Endothelial cell of umbilical vein (primary cell): ENCODE results near the gene CHD9NB. TPM values are rescaled to one million over a fixed set of nuclear protein-coding genes. Genes with fewer than 3 reads are reported as not detected.
"Not testable (repeated sequence)": the region's sequence is repeated elsewhere in the genome, so short reads cannot be mapped to it uniquely, and the experiment has no call there.

Experiments
- BruUV-seq: library from RNA; stranded (reverse); fragments of 400-500 nt; replicated peaks from 2 replicates; lab custom pipeline; 2021; lab: Mats Ljungman, UMichigan
- CTCF ChIA-PET: fragments of 300-600, 350-600 bp; sonication (Branson Sonifier 250); formaldehyde crosslinking; loops from one replicate; lab custom pipeline; 2021; ENCODE audit warnings: antibody characterized with exemption, inconsistent platforms; lab: Charles Lee
- POLR2A ChIA-PET: fragments of 300-600, 350-600 bp; sonication (Branson Sonifier 250); formaldehyde crosslinking; loops from one replicate; lab custom pipeline; 2021; ENCODE audit warnings: antibody characterized with exemption, inconsistent platforms; lab: Charles Lee
- DNase-seq: peaks from one replicate; pipeline ENCODE4 v3.0.0-alpha.2; 2011; ENCODE audit warnings: low read depth, low spot score
- FAIRE-seq: peaks from 2 replicates; lab custom pipeline; 2011; peaks lifted over from hg19 to GRCh38; lab: Jason Lieb, UNC
- H2AFZ ChIP-seq: 2 replicates; pipeline ENCODE4 v1.6.0; 2012; ENCODE audit warnings: low read depth, low read length, control low read depth, inconsistent platforms
- H3K27ac ChIP-seq: 2 replicates; pipeline ENCODE4 v1.5.1; 2011; ENCODE audit warnings: low read depth, mild to moderate bottlenecking, control low read depth, low read length, moderate library complexity; ENCODE audit not compliant: insufficient read depth
- H3K27me3 ChIP-seq, 2 experiments: 2 replicates each; pipeline versions ENCODE4 v1.6.0 to v1.6.1; 2011; ENCODE audit warnings: low read length in 2 of 2, mixed read lengths in 1 of 2; ENCODE audit not compliant: control insufficient read depth in 2 of 2, insufficient read depth in 2 of 2
- H3K36me3 ChIP-seq, 2 experiments: 2 replicates in 1 of 2; 3 replicates in 1 of 2; pipeline ENCODE4 v1.5.1; 2011; ENCODE audit warnings: low read length in 2 of 2, mild to moderate bottlenecking in 1 of 2, moderate library complexity in 1 of 2; ENCODE audit not compliant: control insufficient read depth in 2 of 2, insufficient read depth in 2 of 2; ENCODE audit errors: extremely low read depth in 1 of 2
- H3K4me1 ChIP-seq: 3 replicates; pipeline ENCODE4 v1.5.1; 2011; ENCODE audit warnings: mild to moderate bottlenecking, low read length; ENCODE audit not compliant: control insufficient read depth, insufficient read depth; ENCODE audit errors: extremely low read depth
- H3K4me2 ChIP-seq: 2 replicates; pipeline ENCODE4 v1.6.1; 2011; ENCODE audit warnings: low read length, control low read depth, mixed read lengths; ENCODE audit not compliant: insufficient read depth
- H3K4me3 ChIP-seq, 3 experiments: fragments of 200-600 bp in 1 of 3; sonication (generic), shearing (Covaris generic) in 1 of 3; replicated peaks in 1 of 3; 2 replicates each; pipeline ENCODE4 v1.5.1; 2011 to 2016; ENCODE audit warnings: control low read depth in 3 of 3, low read length in 3 of 3, mild to moderate bottlenecking in 2 of 3, inconsistent platforms in 1 of 3, low read depth in 1 of 3, moderate library complexity in 1 of 3; ENCODE audit not compliant: insufficient read depth in 1 of 3
- H3K79me2 ChIP-seq: 2 replicates; pipeline ENCODE4 v1.6.0; 2012; ENCODE audit warnings: low read length, inconsistent platforms; ENCODE audit not compliant: control insufficient read depth, insufficient read depth
- H3K9ac ChIP-seq: replicated peaks from 2 replicates; pipeline ENCODE3; 2011; ENCODE audit warnings: low read length, control low read depth; ENCODE audit not compliant: insufficient read depth; ENCODE audit errors: extremely low read depth
- H3K9me1 ChIP-seq: replicated peaks from 3 replicates; pipeline ENCODE4 v1.6.0; 2011; ENCODE audit warnings: mild to moderate bottlenecking, low read length; ENCODE audit not compliant: control insufficient read depth, insufficient read depth; ENCODE audit errors: extremely low read depth
- H3K9me3 ChIP-seq: replicated peaks from 2 replicates; pipeline ENCODE4 v1.5.1; 2012; ENCODE audit warnings: low read length, inconsistent platforms; ENCODE audit not compliant: control insufficient read depth, insufficient read depth
- H4K20me1 ChIP-seq: replicated peaks from 2 replicates; pipeline ENCODE3; 2011; ENCODE audit warnings: mild to moderate bottlenecking, low read length; ENCODE audit not compliant: control insufficient read depth, insufficient read depth; ENCODE audit errors: extremely low read depth
- EZH2 ChIP-seq: IDR thresholded peaks from 2 replicates; pipeline ENCODE4 v1.6.1; 2012; ENCODE audit warnings: borderline replicate concordance, low read depth, mild to moderate bottlenecking, moderate library complexity, low read length, inconsistent platforms; ENCODE audit not compliant: severe bottlenecking
- FOS ChIP-seq: IDR thresholded peaks from 2 replicates; pipeline ENCODE4 v1.6.1; 2011; ENCODE audit warnings: mild to moderate bottlenecking, low read length, moderate library complexity, borderline replicate concordance; ENCODE audit not compliant: insufficient read depth
- GATA2 ChIP-seq: IDR thresholded peaks from 2 replicates; pipeline ENCODE4 v1.7.0; 2011; ENCODE audit warnings: low read depth, mild to moderate bottlenecking, moderate library complexity, mixed read lengths, low read length; ENCODE audit not compliant: insufficient read length, insufficient read depth
- JUN ChIP-seq: IDR thresholded peaks from 2 replicates; pipeline ENCODE4 v1.6.1; 2011; ENCODE audit warnings: borderline replicate concordance, low read depth; ENCODE audit not compliant: insufficient read length, insufficient read depth
- MYC ChIP-seq: IDR thresholded peaks from one replicate; pipeline ENCODE4 v1.6.1; 2011; ENCODE audit warnings: mild to moderate bottlenecking, low read depth, low read length
- POLR2A ChIP-seq: IDR thresholded peaks from 2 replicates; pipeline ENCODE4 v1.6.1; 2012; ENCODE audit warnings: low read depth, mild to moderate bottlenecking, control low read depth, low read length
- POLR2AphosphoS5 ChIP-seq: IDR thresholded peaks from 2 replicates; pipeline ENCODE4 v1.6.1; 2012; ENCODE audit warnings: low read depth, mild to moderate bottlenecking, control low read depth, low read length, moderate library complexity; ENCODE audit not compliant: insufficient read depth
- dilution Hi-C: fragments of 300-500 bp; cut with MboI; formaldehyde crosslinking; loops from one replicate; pipeline ENCODE4 v1.15.0; 2019; ENCODE audit warnings: low sequenced_read_pairs; ENCODE audit not compliant: extremely low pct_ligation_motif_present
- intact Hi-C: fragments of 100-400 bp; cut with micrococcal nuclease; formaldehyde crosslinking; loops from one replicate; pipeline ENCODE4 v1.10.0; 2022
- polyA plus RNA-seq, 4 experiments: library from polyadenylated mRNA; depleted of rRNA in 3 of 4; stranded (reverse) in 3 of 4; unstranded in 1 of 4; fragments of >200 nt; gene quantifications; 2 replicates each; pipeline versions ENCODE4 v1.2.1 to v1.2.3, GENCODE V29; 2011 to 2012; ENCODE audit warnings: missing spikeins in 1 of 4
- total RNA-seq: library from RNA; stranded (reverse); gene quantifications from 2 replicates; pipeline ENCODE4 v1.2.3, GENCODE V29; 2021
- TF ChIP-seq, protein P1 (sequence below), 2 donors: IDR thresholded peaks; 1 replicate in 1 of 2; 2 replicates in 1 of 2; pipeline ENCODE4 v1.5.1; 2011; ENCODE audit warnings: low read length in 2 of 2, mild to moderate bottlenecking in 2 of 2, moderate library complexity in 2 of 2, control low read depth in 1 of 2, inconsistent platforms in 1 of 2, low read depth in 1 of 2; ENCODE audit not compliant: insufficient read depth in 1 of 2; ENCODE audit errors: extremely low read depth in 1 of 2
- TF ChIP-seq, protein P2 (sequence below): IDR thresholded peaks from 2 replicates; pipeline ENCODE4 v1.6.1; 2011; ENCODE audit not compliant: insufficient read depth, insufficient read length

The CHD9NB gene
- total and polyA plus RNA-seq, 2 donors (not counting 3 experiments of a cell fraction or from before 2014, with no cell fraction given) = 0.44 to 0.66 TPM

DNA sequence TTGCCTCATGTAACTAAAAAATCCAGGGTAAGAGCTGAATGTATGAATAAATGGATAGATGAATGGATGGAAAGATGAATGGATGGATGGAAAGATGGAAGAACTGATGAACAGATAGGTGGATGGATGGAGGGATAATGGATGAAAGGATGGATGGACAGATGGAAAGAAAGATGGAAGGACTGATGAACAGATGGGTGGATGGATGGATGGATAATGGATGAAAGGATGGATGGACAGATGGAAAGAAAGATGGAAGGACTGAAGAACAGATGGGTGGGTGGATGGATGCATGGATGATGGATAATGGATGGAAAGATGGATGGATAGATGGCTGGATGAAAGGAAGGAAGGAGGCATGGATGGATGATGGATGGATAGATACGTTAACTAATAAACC is 11.9 kb downstream of the CHD9NB start:
- no peaks in the 10 kb centered on the region for H3K9me1 ChIP-seq
- no peak overlapping the region for H3K27ac ChIP-seq
- no peaks in the 10 kb centered on the region for H3K36me3 ChIP-seq
- no peaks in the 10 kb centered on the region for H3K9me3 ChIP-seq
- DNase-seq (no peak), FAIRE-seq (no peak)
- H2AFZ ChIP-seq = no peak overlapping the region
- peaks cover 5% of the 10 kb centered on the region for H3K4me1 ChIP-seq
- no peaks in the 10 kb centered on the region for H3K79me2 ChIP-seq
- no peak overlapping the region for H3K4me2 ChIP-seq
- CTCF ChIA-PET = interaction anchor here (1.2 to 1.5 kb wide), 2 partner anchors 18 to 243 kb away, joined by 3 to 6 read pairs; no protein-coding TSS in a partner anchor
- POLR2A ChIA-PET = no interaction called here
- intact Hi-C loops = no loop called here
- no peak overlapping the region for H3K4me3 ChIP-seq
- H3K27me3 ChIP-seq = peaks cover 24 to 39% of the 10 kb centered on the region in 2 experiments
- no peaks in the 10 kb centered on the region for H4K20me1 ChIP-seq
- no peak overlapping the region for H3K9ac ChIP-seq
- BruUV-seq = no TSS peak
- dilution Hi-C loops = no loop called here
- no peak for TF ChIP-seq GATA2
- no peak for TF ChIP-seq JUN
- no peak for TF ChIP-seq MYC
- no peak for TF ChIP-seq POLR2AphosphoS5
- TF ChIP-seq POLR2A = no peak
- TF ChIP-seq, protein P1, sequence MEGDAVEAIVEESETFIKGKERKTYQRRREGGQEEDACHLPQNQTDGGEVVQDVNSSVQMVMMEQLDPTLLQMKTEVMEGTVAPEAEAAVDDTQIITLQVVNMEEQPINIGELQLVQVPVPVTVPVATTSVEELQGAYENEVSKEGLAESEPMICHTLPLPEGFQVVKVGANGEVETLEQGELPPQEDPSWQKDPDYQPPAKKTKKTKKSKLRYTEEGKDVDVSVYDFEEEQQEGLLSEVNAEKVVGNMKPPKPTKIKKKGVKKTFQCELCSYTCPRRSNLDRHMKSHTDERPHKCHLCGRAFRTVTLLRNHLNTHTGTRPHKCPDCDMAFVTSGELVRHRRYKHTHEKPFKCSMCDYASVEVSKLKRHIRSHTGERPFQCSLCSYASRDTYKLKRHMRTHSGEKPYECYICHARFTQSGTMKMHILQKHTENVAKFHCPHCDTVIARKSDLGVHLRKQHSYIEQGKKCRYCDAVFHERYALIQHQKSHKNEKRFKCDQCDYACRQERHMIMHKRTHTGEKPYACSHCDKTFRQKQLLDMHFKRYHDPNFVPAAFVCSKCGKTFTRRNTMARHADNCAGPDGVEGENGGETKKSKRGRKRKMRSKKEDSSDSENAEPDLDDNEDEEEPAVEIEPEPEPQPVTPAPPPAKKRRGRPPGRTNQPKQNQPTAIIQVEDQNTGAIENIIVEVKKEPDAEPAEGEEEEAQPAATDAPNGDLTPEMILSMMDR (IDR thresholded peaks at IDR 0.05; ENCODE audit: extremely low read depth in 1 of 2, insufficient read depth in 1 of 2, low read depth in 1 of 2, low read length in 2 of 2) = no peak
- TF ChIP-seq FOS = no peak
- TF ChIP-seq, protein P2, sequence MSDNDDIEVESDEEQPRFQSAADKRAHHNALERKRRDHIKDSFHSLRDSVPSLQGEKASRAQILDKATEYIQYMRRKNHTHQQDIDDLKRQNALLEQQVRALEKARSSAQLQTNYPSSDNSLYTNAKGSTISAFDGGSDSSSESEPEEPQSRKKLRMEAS = no peak
- no peak for TF ChIP-seq EZH2

DNA sequence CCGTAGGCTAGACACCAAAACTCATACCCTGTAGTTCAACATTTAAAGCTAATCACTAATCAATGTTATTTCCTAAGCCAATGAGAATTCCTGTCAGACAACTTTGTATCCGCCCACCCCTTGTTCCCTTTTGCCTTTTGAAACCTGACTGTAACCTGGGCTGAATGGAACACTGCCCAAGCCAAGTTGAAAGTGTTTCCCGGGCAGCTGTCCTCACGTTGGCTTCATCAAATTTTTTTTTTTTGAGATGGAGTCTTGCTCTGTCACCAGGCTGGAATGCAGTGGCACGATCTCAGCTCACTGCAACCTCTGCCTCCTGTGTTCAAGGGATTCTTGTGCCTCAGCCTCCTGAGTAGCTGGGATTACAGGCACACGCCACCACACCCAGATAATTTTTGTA is 16.0 kb downstream of the CHD9NB start:
- DNase-seq, FAIRE-seq, H3K9me1 ChIP-seq, H3K4me3 ChIP-seq, H3K79me2 ChIP-seq, H3K27me3 ChIP-seq, H3K4me1 ChIP-seq, POLR2A ChIA-PET, H3K9ac ChIP-seq, BruUV-seq, H3K9me3 ChIP-seq, intact Hi-C loops, H3K27ac ChIP-seq, dilution Hi-C loops, H3K4me2 ChIP-seq, H4K20me1 ChIP-seq, H2AFZ ChIP-seq, H3K36me3 ChIP-seq: not testable (repeated sequence)
- CTCF ChIA-PET = interaction anchor here (1.1 to 1.2 kb wide), 3 partner anchors 14 to 247 kb away, joined by 3 to 4 read pairs (median 3); no protein-coding TSS in a partner anchor
